Spleen (tissue), 7 donors: ENCODE measurements around the gene ZMPSTE24.

Experiments
- CTCF ChIP-seq, 11 experiments: fragments of 200-600 bp in 7 of 11; fragments of 450-650 bp in 4 of 11; sonication (generic) in 4 of 11; IDR thresholded peaks in 8 of 11; conservative IDR thresholded peaks in 3 of 11; 1 replicate in 7 of 11; 2 replicates in 4 of 11; pipeline versions ENCODE4 v1.4.0 to v1.8.0; 2016 to 2021; ENCODE audit warnings: antibody characterized with exemption in 11 of 11, inconsistent platforms in 4 of 11, mild to moderate bottlenecking in 1 of 11
- POLR2AphosphoS5 ChIP-seq, 3 donors: sonication (generic); formaldehyde crosslinking; IDR thresholded peaks; one replicate each; pipeline ENCODE4 v1.5.1; 2017; ENCODE audit warnings: antibody characterized with exemption in 3 of 3
- donor health status: DM: no; HTN: no; CAD: no; lungs with moderate emphysema.
- donor health status: DM: no; HTN: no; CAD: no.
- donor health status: DM: no; HTN: no; CAD: no.

- TF ChIP-seq POLR2AphosphoS5 (IDR thresholded peaks at IDR 0.05) (no peak), CTCF (IDR thresholded peaks at IDR 0.05 in 8 of 11, conservative IDR thresholded peaks at IDR 0.05 in 3 of 11) (no peak)
Measured at GRCh38 chr1:40313958-40314720, 56.1 kb downstream of the ZMPSTE24 start.
